ENCODE data around the gene S100A7.

- no peak for TF ChIP-seq CTCF (conservative IDR thresholded peaks at IDR 0.05; ENCODE audit: low read length)
- TF ChIP-seq EZH2phosphoT487 (IDR thresholded peaks at IDR 0.05; ENCODE audit: borderline replicate concordance), result no peak
Observed at GRCh38 chr1:153495536-153495935, 35.1 kb upstream of the S100A7 start.

All from Loucy (cell line).